ENCODE measurements around the gene TPM2. TPM values are rescaled to one million over a fixed set of nuclear protein-coding genes. Genes with fewer than 3 reads are reported as not detected.
A peak's percentile ranks its signal among the peaks of the same experiment; 100 is the strongest.
"Not testable (repeated sequence)": the region's sequence is repeated elsewhere in the genome, so short reads cannot be mapped to it uniquely, and the experiment has no call there.

The TPM2 gene
- total RNA-seq, 6 experiments from 2014 or later: 1,810 to 3,557 (median 2,546) TPM

DNA sequence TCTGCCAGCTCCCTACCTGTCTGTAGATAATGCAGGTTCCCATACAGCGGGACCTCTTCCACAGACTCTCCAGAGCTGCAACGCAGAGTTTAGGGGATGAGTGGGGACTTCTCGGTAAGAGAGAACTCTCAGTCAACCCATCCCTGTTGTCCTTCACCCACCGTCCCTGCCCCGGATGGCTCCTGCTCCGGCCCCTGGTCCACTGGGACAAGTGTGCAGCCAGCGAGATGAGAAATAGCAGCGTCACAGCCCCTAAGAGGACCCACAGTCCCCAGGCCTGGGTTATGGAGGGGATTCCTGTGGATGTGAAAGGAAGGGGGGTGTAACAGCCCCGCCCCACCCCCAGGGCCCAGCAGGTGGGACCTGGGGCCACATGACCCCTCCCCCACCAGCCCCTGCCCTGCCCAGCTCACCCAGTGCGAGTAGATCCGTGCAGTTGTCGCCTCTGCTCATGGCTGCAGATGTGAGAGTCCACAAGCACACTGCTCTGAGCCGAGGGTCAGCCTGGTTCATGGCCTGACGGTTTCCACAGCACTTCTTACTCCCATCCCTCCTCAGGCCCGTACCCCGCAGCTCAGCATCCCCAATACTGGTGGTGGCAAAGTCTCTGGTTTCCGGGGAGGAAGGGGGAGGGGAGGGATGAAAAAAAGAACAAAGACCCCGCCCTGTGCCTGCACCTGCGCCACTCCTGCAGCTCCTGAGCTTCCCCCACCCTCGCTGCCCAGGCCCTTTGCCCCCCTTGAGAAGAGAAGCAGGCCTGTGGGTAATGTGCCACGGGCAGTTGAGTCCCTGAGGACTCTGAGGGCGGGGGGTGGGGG is 39.2 kb downstream of the TPM2 start, which contains the start of gene SIT1:
Gene SIT1, minus strand, starts transcription at position 591 of the 818 bp plus-strand sequence. Its CDS starts 78 bp downstream, at position 513.
- no peak for TF ChIP-seq CTCF (IDR thresholded peaks at IDR 0.05)
- H3K36me3 Mint-ChIP-seq (ENCODE audit: low read depth): no peaks in the 10 kb centered on the region
- H3K9me3 Mint-ChIP-seq: no peaks in the 10 kb centered on the region
- no peak for DNase-seq
- H3K4me1 Mint-ChIP-seq (ENCODE audit: low read depth): peaks cover 18% of the 10 kb centered on the region
- peaks cover 5% of the 10 kb centered on the region for H3K27me3 Mint-ChIP-seq (ENCODE audit: insufficient read depth)
- H3K27ac Mint-ChIP-seq: no peak within 1 kb of the TSS
- H3K4me3 Mint-ChIP-seq: no peak within 1 kb of the TSS

- Mint-ChIP-seq H3K4me3 (no peak overlapping the region), H3K4me1 (ENCODE audit: low read depth) (peaks cover 22% of the 10 kb centered on the region), H3K27me3 (ENCODE audit: insufficient read depth) (peaks cover 5% of the 10 kb centered on the region), H3K27ac (no peak overlapping the region), H3K9me3 (no peaks in the 10 kb centered on the region), H3K36me3 (ENCODE audit: low read depth) (no peaks in the 10 kb centered on the region)
- no peak for TF ChIP-seq CTCF (IDR thresholded peaks at IDR 0.05)
- no peak for DNase-seq
Observed at GRCh38 chr9:35649431-35650340, 40.0 kb downstream of the TPM2 start.

DNA sequence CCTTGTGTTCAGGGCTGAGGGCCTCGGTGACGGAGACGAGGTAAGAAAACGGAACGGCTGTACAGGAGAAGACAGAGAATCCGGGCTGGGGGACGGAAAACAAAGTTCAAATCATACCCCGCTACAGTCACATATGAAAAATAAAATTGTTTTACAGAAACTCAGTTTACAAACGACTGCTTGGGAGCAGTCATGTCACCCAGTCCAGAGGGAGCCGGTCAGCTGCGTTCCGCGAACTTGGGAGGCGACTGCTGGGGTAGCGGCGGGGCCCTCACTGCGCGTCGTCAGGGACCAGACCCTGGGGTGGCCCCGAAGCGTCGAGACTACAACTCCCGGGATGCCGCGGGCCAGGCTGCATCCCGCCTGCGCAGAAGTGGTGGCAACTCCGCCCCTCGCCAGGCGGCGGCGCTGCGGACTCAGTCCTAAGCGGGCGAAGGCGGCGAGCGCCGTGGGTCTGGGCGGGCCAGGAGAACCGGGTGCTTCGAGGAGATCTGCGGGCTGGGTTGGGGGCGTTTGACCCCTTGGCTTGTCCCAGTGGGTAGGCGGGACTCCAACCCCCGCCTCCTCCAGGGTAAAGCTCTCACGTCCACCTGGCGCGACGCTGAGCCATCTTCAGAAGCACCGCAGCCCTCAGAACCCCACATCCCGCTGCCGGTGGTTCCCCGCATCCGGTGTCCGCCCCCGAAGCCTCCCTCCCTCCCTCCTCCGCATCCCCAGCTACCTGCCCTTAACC is 43.0 kb downstream of the TPM2 start:
- Mint-ChIP-seq H3K27ac (peak overlapping the region; percentile 89), H3K4me3 (peak overlapping the region; percentile 90), H3K27me3 (ENCODE audit: insufficient read depth) (peaks cover 5% of the 10 kb centered on the region), H3K4me1 (ENCODE audit: low read depth) (peaks cover 24% of the 10 kb centered on the region), H3K9me3 (no peaks in the 10 kb centered on the region), H3K36me3 (ENCODE audit: low read depth) (no peaks in the 10 kb centered on the region)
- DNase-seq: peak; percentile 75
- peak; percentile 94 for TF ChIP-seq CTCF (IDR thresholded peaks at IDR 0.05)

DNA sequence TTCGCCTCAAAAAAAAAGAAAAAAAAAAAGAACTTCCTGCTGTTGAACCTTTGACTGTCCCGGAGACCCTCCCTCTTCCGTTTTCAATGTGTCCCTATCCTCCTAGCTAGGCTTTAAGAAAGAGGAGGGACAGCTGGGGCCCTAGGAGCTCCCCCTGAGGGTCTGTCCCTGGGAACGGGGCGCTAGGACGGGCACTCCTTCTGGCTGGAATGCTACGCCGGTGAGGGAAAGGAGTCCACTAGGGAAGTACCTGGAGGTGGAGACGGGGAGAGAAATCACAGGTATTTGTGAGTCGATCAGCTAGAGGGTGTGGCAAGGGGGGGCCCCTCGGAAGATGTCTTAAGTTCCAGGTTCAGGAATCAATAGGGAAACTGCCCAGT is 43.6 kb downstream of the TPM2 start:
- Mint-ChIP-seq H3K4me1 (ENCODE audit: low read depth) (peaks cover 19% of the 10 kb centered on the region), H3K9me3 (no peaks in the 10 kb centered on the region), H3K36me3 (ENCODE audit: low read depth) (0 out of 2 replicates have a peak, but pooled peaks cover under 1% of the 10 kb centered on the region), H3K4me3 (peak overlapping the region; percentile 90), H3K27me3 (ENCODE audit: insufficient read depth) (peaks cover 5% of the 10 kb centered on the region), H3K27ac (peak overlapping the region; percentile 89)
- TF ChIP-seq CTCF (IDR thresholded peaks at IDR 0.05): no peak
- DNase-seq: no peak

DNA sequence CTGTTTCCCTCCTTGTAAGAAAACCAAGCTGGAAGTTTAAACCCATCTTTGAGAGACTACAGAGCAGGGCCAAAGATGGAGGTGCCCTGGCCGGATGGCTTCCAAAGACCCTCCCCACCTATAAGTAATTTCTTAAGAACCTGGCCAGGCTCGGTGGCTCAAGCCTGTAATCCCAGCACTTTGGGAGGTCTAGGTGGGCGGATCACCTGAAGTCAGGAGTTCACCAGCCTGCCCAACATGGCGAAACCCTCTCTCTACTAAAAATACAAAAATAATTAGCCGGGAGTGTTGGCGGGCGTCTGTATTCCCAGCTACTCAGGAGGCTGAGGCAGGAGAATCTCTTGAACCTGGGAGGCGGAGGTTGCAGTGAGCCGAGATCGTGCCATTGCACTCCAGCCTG is 44.0 kb downstream of the TPM2 start:
- H3K9me3 Mint-ChIP-seq; H3K27ac Mint-ChIP-seq; H3K27me3 Mint-ChIP-seq (ENCODE audit: insufficient read depth); DNase-seq; H3K36me3 Mint-ChIP-seq (ENCODE audit: low read depth): not testable (repeated sequence)
- peak overlapping the region; percentile 90 for H3K4me3 Mint-ChIP-seq
- peaks cover 18% of the 10 kb centered on the region for H3K4me1 Mint-ChIP-seq (ENCODE audit: low read depth)

Measured in HFFc6 (cell line).